HG03442 (cell line): Measurements from ENCODE around the gene UNC119B.

Experiments used
- ATAC-seq: cut with Tn5 transposase; IDR thresholded peaks from one replicate; pipeline ENCODE4 v1.9.1; 2021; ENCODE audit warnings: mild to moderate bottlenecking, moderate library complexity; ENCODE audit not compliant: unreplicated experiment

UNC119B gene

GRCh38 chr12:120738252-120739030 is 28.2 kb downstream of the UNC119B start:
- no peak for ATAC-seq

GRCh38 chr12:120739031-120739762 is 28.9 kb downstream of the UNC119B start:
- ATAC-seq, result no peak

GRCh38 chr12:120739821-120740613 is 29.8 kb downstream of the UNC119B start:
- ATAC-seq, result no peak

- no peak for ATAC-seq
Measured at GRCh38 chr12:120740871-120741270, 30.6 kb downstream of the UNC119B start.

GRCh38 chr12:120741476-120742421 is 31.5 kb downstream of the UNC119B start:
- ATAC-seq, result no peak

- no peak for ATAC-seq
Measured at GRCh38 chr12:120744922-120745493, 34.8 kb downstream of the UNC119B start.

GRCh38 chr12:120748242-120748641 is 38.0 kb downstream of the UNC119B start:
- ATAC-seq, result no peak

- ATAC-seq, result no peak
Measured at GRCh38 chr12:120749256-120749655, 39.0 kb downstream of the UNC119B start.

- no peak for ATAC-seq
Measured at GRCh38 chr12:120750806-120751205, 40.5 kb downstream of the UNC119B start.

GRCh38 chr12:120751389-120751788 is 41.1 kb downstream of the UNC119B start:
- ATAC-seq, result no peak

GRCh38 chr12:120754792-120755191 is 44.5 kb downstream of the UNC119B start:
- ATAC-seq, result no peak

- no peak for ATAC-seq
Measured at GRCh38 chr12:120755269-120755668, 45.0 kb downstream of the UNC119B start.

- no peak for ATAC-seq
Measured at GRCh38 chr12:120757226-120757742, 47.0 kb downstream of the UNC119B start.

- no peak for ATAC-seq
Measured at GRCh38 chr12:120757949-120758348, 47.7 kb downstream of the UNC119B start.

- ATAC-seq, result no peak
Measured at GRCh38 chr12:120758798-120759590, 48.7 kb downstream of the UNC119B start.

- ATAC-seq, result no peak
Measured at GRCh38 chr12:120759591-120760348, 49.5 kb downstream of the UNC119B start.

- no peak for ATAC-seq
Measured at GRCh38 chr12:120760349-120761254, 50.3 kb downstream of the UNC119B start.
